ENCODE results near the gene PAIP2B.

GRCh38 chr2:71154798-71155197 lies 72.1 kb downstream of the PAIP2B start:
- TF ChIP-seq CTBP1 (IDR thresholded peaks at IDR 0.05; ENCODE audit: borderline replicate concordance) (no peak), SP1 (IDR thresholded peaks at IDR 0.05) (no peak), BHLHE40 (IDR thresholded peaks at IDR 0.05; ENCODE audit: borderline replicate concordance) (no peak), FOXK2 (IDR thresholded peaks at IDR 0.05) (no peak), L3MBTL2 (conservative IDR thresholded peaks at IDR 0.05) (no peak), ELF4 (IDR thresholded peaks at IDR 0.05) (no peak), TARDBP (IDR thresholded peaks at IDR 0.05) (no peak), FOXM1 (IDR thresholded peaks at IDR 0.05; ENCODE audit: borderline replicate concordance) (no peak), LEF1 (IDR thresholded peaks at IDR 0.05; ENCODE audit: borderline replicate concordance) (no peak), ZNF384 (IDR thresholded peaks at IDR 0.05) (no peak), ARNT (IDR thresholded peaks at IDR 0.05) (no peak), PKNOX1 (IDR thresholded peaks at IDR 0.05) (no peak)

All from HEK293T (cell line).